Measurements from ENCODE around the gene SENP7.

GRCh38 chr3:101329016-101329673 is 183.9 kb downstream of the SENP7 start:
- TF ChIP-seq CTCF (IDR thresholded peaks at IDR 0.05) (no peak), EP300 (IDR thresholded peaks at IDR 0.05) (no peak), POLR2AphosphoS5 (IDR thresholded peaks at IDR 0.05) (no peak)
